ENCODE measurements around the gene C9orf152. TPM values are rescaled to one million over a fixed set of nuclear protein-coding genes. Genes with fewer than 3 reads are reported as not detected.

Gene C9orf152
- total and polyA plus RNA-seq, 7 donors, result 0.08 TPM; not detected in 6

GRCh38 chr9:110185806-110186205 lies 22.2 kb downstream of the C9orf152 start:
- WGBS, 3 donors, result 94 to 100% (median 95%) methylated on average over 2 of the region's 2 CpGs
- no peaks in the 10 kb centered on the region for H3K9me3 ChIP-seq
- ATAC-seq, result no peak
- no peak for DNase-seq
- no peaks in the 10 kb centered on the region for H3K27me3 ChIP-seq (ENCODE audit: insufficient read depth in 3 of 3, low read length in 2 of 3)
- H3K4me1 ChIP-seq, result no peaks in the 10 kb centered on the region
- intact Hi-C loops (cut with DNase I), result loop anchor here in 1 of 2 donors (2.0 kb wide), 1 partner anchor 31 kb away; no protein-coding TSS in a partner anchor
- TF ChIP-seq, protein P1, sequence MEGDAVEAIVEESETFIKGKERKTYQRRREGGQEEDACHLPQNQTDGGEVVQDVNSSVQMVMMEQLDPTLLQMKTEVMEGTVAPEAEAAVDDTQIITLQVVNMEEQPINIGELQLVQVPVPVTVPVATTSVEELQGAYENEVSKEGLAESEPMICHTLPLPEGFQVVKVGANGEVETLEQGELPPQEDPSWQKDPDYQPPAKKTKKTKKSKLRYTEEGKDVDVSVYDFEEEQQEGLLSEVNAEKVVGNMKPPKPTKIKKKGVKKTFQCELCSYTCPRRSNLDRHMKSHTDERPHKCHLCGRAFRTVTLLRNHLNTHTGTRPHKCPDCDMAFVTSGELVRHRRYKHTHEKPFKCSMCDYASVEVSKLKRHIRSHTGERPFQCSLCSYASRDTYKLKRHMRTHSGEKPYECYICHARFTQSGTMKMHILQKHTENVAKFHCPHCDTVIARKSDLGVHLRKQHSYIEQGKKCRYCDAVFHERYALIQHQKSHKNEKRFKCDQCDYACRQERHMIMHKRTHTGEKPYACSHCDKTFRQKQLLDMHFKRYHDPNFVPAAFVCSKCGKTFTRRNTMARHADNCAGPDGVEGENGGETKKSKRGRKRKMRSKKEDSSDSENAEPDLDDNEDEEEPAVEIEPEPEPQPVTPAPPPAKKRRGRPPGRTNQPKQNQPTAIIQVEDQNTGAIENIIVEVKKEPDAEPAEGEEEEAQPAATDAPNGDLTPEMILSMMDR (IDR thresholded peaks at IDR 0.05), result no peak
- no peaks in the 10 kb centered on the region for H3K36me3 ChIP-seq (ENCODE audit: insufficient read depth in 1 of 2, low read depth in 1 of 2)
- H3K4me3 ChIP-seq, result no peak overlapping the region
- H3K27ac ChIP-seq, result no peak overlapping the region

DNA sequence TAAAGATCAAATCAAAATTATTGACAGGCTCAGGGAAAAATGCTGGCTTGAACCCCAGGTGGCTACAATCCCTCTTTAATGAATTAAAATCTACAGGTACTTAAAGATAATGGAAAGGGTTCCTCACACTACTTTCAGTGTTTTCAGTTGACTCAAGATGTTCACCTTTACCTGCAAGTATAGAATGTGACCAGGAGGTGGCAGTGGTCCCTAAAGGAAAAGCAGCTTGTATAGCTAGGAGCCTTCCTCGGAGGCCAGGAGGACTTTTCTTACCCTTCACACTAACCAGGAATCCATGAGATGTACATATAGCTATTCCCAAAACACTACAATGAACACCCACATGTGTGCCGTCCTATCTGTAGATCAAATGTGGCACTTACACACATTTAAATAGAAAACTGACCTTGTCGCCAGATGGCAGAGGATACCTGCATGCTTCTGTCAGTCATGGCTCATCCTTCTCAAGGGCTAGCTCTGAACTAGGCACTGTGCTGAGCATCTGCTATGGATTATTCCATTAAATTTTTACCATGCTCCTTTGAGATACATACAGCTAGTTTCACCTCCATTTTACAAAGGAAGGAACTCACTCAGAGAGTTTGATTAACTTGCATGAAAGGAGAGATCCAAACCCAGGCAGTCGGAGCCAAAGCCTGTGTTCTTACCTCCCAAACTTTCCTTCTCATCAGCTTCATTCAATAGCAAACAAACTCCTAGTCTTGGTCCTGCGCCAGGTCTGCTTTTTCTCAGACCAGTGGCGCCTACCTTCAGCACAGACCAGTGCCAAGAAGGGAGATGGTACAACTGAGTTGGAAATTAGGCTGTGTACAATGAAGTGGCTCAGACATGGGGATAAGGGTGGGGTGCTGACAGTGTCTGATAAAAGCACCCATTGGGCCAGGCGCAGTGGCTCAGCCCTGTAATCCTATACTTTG lies 24.5 kb downstream of the C9orf152 start:
- Histone ChIP-seq H3K27ac (no peak overlapping the region), H3K27me3 (ENCODE audit: insufficient read depth in 3 of 3, low read length in 2 of 3) (no peaks in the 10 kb centered on the region), H3K36me3 (ENCODE audit: insufficient read depth in 1 of 2, low read depth in 1 of 2) (no peaks in the 10 kb centered on the region), H3K4me3 (no peak overlapping the region), H3K4me1 (no peaks in the 10 kb centered on the region), H3K9me3 (no peaks in the 10 kb centered on the region)
- ATAC-seq (peak in 3 of 4 donors; percentile 65 to 73 (median 68)), DNase-seq (no peak)
- intact Hi-C loops (cut with DNase I), result loop anchor here (2.0 to 5.0 kb wide), 2 partner anchors 33 to 439 kb away; no protein-coding TSS in a partner anchor
- TF ChIP-seq, protein P1 (IDR thresholded peaks at IDR 0.05), result peak; percentile 58
- WGBS, 3 donors, result 76 to 83% (median 79%) methylated on average over 7 of the region's 7 CpGs

DNA sequence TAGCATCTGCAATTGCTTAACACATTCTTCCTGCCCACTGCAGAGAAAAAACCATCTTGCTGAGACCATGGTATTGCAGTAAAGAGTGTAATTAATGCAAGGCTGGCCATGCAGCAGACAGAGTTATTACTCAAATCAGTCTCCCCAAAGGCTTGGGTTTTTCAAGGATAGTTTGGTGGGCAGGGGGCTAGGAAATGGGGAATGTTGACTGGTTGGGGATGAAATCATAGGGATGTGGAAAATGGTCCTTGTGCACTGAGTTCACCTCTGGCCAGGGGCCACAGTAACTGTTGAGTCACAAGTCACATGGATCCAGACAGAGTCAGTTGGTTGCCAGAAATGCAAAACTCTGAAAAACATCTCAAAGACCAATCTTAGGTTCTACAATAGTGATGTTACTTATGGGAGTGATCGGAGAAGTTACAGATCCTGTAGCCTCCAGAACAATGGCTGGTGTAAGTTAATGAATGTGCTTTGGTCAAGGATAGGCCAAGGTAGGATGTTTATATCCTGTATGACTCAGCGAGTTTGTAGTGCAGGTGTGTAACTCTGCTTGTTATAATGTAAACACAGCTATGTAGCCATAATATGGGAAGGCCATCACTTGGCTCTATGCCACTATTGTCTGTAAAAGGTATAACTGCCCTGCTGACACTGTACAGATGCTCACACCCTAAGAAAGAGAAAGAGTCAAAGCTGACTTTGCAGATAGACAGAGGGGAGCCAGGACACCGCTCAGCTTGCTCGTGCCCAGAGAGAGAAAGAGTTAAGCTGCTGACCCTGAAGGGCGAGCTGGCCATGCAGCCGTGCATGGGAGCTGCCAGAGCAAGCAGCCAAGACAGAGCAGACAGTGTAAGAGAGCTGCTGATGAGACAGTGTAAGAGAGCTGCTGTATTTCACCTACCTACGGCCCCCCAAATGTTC lies 27.2 kb downstream of the C9orf152 start:
- Histone ChIP-seq H3K36me3 (ENCODE audit: insufficient read depth in 1 of 2, low read depth in 1 of 2) (no peaks in the 10 kb centered on the region), H3K4me1 (no peaks in the 10 kb centered on the region), H3K27ac (no peak overlapping the region), H3K9me3 (no peaks in the 10 kb centered on the region), H3K27me3 (ENCODE audit: insufficient read depth in 3 of 3, low read length in 2 of 3) (no peaks in the 10 kb centered on the region), H3K4me3 (no peak overlapping the region)
- ATAC-seq (no peak), DNase-seq (peak in 1 of 2 donors; percentile 47)
- 65 to 68% (median 66%) methylated on average over 7 of the region's 7 CpGs for WGBS, 3 donors
- intact Hi-C loops (cut with DNase I), result loop anchor here (5.0 kb wide), 1 partner anchor 442 kb away; no protein-coding TSS in a partner anchor
- TF ChIP-seq, protein P1 (IDR thresholded peaks at IDR 0.05), result no peak

DNA sequence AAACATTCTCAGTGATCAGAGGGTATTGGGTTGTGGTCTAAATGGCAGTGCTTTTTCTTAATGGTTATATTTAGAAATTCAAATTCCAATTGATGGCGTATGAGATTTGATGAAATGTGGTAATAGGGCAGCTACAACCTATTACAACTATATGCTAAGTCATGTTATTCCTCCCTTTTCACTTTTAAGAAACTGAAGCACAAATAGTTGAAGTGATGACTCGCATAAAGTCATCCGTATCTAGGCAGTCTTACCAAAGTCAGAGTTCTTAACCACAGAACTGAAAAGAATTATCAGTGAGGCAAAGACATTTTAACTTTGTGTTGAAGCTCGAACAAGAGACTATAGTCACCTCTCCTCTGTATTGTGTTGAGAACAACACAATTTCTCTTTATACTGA lies 28.2 kb downstream of the C9orf152 start:
- H3K36me3 ChIP-seq (ENCODE audit: insufficient read depth in 1 of 2, low read depth in 1 of 2), result no peaks in the 10 kb centered on the region
- intact Hi-C loops (cut with DNase I), result loop anchor here (5.0 kb wide), 1 partner anchor 443 kb away; no protein-coding TSS in a partner anchor
- H3K27ac ChIP-seq, result no peak overlapping the region
- H3K4me1 ChIP-seq, result no peaks in the 10 kb centered on the region
- H3K4me3 ChIP-seq, result no peak overlapping the region
- ATAC-seq (no peak), DNase-seq (no peak)
- H3K9me3 ChIP-seq, result no peaks in the 10 kb centered on the region
- 89 to 93% (median 91%) methylated on average over 4 of the region's 4 CpGs for WGBS, 3 donors
- TF ChIP-seq, protein P1 (IDR thresholded peaks at IDR 0.05), result no peak
- no peaks in the 10 kb centered on the region for H3K27me3 ChIP-seq (ENCODE audit: insufficient read depth in 3 of 3, low read length in 2 of 3)

All from psoas muscle (tissue), 8 donors.